ENCODE measurements around the gene ANKEF1. TPM values are rescaled to one million over a fixed set of nuclear protein-coding genes. Genes with fewer than 3 reads are reported as not detected.

ANKEF1 gene
- total RNA-seq, 1 donor from 2014 or later, result 12.5 TPM

DNA sequence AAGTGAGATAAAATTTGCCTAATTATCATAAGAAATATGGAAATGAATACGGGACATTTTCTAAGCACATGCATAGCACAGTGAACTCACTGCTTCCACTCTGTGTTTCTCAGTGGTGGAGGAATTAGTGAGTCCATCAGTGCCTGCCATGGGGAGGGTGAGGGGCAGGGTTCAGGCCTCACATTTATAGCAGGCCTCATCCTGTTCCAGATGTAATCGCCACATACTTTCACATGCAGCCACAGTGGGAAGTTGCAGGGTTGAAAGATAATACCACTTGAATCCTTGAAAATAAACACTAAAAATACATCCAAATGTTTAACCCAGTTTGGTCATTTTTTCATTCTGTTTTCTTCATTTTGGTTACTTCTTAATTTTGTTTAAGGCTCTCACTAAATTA, 29.9 kb upstream of the ANKEF1 start:
- TF ChIP-seq CTCF (IDR thresholded peaks at IDR 0.05; ENCODE audit: unreplicated experiment), result no peak
- H3K27ac Mint-ChIP-seq, result no peak overlapping the region
- H3K4me1 Mint-ChIP-seq (ENCODE audit: low read depth), result peaks cover 22% of the 10 kb centered on the region
- H3K27me3 Mint-ChIP-seq, result peaks cover 12% of the 10 kb centered on the region
- no peaks in the 10 kb centered on the region for H3K36me3 Mint-ChIP-seq (ENCODE audit: insufficient read depth)
- no peak overlapping the region for H3K4me3 Mint-ChIP-seq (ENCODE audit: low read depth)
- peaks cover 4% of the 10 kb centered on the region for H3K9me3 Mint-ChIP-seq (ENCODE audit: low read depth)
- no peak for DNase-seq (ENCODE audit: low spot score, unreplicated experiment)

DNA sequence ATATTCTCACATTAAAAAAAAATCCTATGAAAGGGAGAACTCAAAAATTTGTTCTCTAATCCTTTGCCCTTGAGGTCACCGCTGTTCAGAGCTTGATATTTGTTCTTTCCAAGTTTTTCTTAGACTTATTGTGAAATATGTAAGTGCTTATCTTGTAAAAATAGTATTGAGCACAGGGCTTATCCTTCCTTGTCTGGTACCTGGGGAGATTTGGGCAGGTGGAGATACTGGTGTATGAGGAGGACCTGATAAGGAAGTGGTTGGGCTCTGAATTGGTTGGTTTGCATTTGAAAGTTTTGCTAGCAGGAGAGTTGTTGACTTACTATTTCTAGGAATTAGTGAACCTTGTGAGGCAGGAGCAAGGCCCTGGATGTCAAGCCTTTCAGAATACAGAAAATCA, 28.9 kb upstream of the ANKEF1 start:
- Mint-ChIP-seq H3K4me1 (ENCODE audit: low read depth) (peaks cover 22% of the 10 kb centered on the region), H3K4me3 (ENCODE audit: low read depth) (peak overlapping the region; percentile 6), H3K27me3 (peaks cover 12% of the 10 kb centered on the region), H3K9me3 (ENCODE audit: low read depth) (peaks cover 4% of the 10 kb centered on the region), H3K36me3 (ENCODE audit: insufficient read depth) (no peaks in the 10 kb centered on the region), H3K27ac (peak overlapping the region; percentile 36)
- DNase-seq (ENCODE audit: low spot score, unreplicated experiment), result no peak
- TF ChIP-seq CTCF (IDR thresholded peaks at IDR 0.05; ENCODE audit: unreplicated experiment), result no peak

DNA sequence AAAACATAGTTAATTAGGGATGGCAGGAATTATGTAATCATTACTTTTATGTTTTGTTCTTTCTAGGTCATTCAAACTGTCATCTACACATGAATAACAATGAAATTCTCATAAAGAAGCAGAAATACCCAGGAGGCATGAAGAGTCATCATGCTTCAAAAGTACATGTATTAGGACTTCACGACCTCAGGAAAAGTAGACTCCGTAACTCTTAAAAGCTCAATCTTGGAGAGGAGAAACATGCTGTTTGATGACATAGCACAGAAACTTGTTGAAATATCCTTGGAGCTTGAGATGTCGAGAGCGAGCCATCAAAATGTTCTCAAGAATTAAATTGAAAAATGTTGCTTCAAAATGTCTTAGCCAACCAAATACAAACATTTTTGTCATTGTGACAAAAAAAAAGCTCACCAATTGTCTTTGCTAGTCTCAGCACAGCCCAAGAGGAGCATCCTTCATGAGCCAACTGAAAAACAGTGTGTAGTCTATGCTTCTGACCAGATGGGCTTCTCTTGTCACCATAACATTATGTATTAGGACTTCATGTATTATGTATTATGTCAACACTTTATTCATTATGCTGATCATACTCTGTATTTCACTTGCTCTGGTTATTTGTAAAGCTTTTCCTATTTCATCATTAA, 28.2 kb upstream of the ANKEF1 start:
- peaks cover 22% of the 10 kb centered on the region for H3K4me1 Mint-ChIP-seq (ENCODE audit: low read depth)
- no peak for TF ChIP-seq CTCF (IDR thresholded peaks at IDR 0.05; ENCODE audit: unreplicated experiment)

GRCh38 chr20:10007158-10007557, 27.6 kb upstream of the ANKEF1 start:
- Mint-ChIP-seq H3K4me3 (ENCODE audit: low read depth) (no peak overlapping the region), H3K27ac (peak overlapping the region; percentile 7), H3K36me3 (ENCODE audit: insufficient read depth) (no peaks in the 10 kb centered on the region), H3K4me1 (ENCODE audit: low read depth) (peaks cover 22% of the 10 kb centered on the region), H3K9me3 (ENCODE audit: low read depth) (peaks cover 4% of the 10 kb centered on the region), H3K27me3 (peaks cover 12% of the 10 kb centered on the region)
- no peak for TF ChIP-seq CTCF (IDR thresholded peaks at IDR 0.05; ENCODE audit: unreplicated experiment)
- DNase-seq (ENCODE audit: low spot score, unreplicated experiment), result no peak

More for the DNA sequence above, 28.2 kb upstream of the ANKEF1 start:
- no peak overlapping the region for H3K27ac Mint-ChIP-seq
- no peak overlapping the region for H3K4me3 Mint-ChIP-seq (ENCODE audit: low read depth)
- H3K9me3 Mint-ChIP-seq (ENCODE audit: low read depth), result peaks cover 4% of the 10 kb centered on the region
- DNase-seq (ENCODE audit: low spot score, unreplicated experiment), result no peak
- H3K36me3 Mint-ChIP-seq (ENCODE audit: insufficient read depth), result no peaks in the 10 kb centered on the region
- peaks cover 12% of the 10 kb centered on the region for H3K27me3 Mint-ChIP-seq

DNA sequence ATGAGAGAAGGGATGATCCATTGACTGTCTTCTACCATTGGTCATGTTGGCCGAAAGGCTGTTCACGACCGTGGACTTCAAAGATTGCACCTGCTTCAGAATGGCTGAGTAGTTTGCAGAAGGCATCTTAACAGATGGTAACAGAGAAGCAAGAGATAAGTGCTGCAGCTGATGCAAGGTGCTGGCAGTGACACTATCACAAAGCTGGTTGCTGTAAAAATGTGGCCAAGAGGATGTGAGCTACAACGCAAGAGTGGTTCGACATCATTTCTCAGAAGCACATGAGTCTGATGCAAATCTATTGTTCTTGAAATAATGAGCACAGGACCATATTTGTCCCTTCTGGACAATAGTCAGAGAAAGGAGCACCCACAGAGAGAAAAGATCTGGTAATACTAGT, 27.0 kb upstream of the ANKEF1 start:
- TF ChIP-seq CTCF (IDR thresholded peaks at IDR 0.05; ENCODE audit: unreplicated experiment), result no peak
- peaks cover 4% of the 10 kb centered on the region for H3K9me3 Mint-ChIP-seq (ENCODE audit: low read depth)
- peaks cover 12% of the 10 kb centered on the region for H3K27me3 Mint-ChIP-seq
- no peak overlapping the region for H3K4me3 Mint-ChIP-seq (ENCODE audit: low read depth)
- H3K4me1 Mint-ChIP-seq (ENCODE audit: low read depth), result peaks cover 22% of the 10 kb centered on the region
- no peaks in the 10 kb centered on the region for H3K36me3 Mint-ChIP-seq (ENCODE audit: insufficient read depth)
- H3K27ac Mint-ChIP-seq, result no peak overlapping the region
- DNase-seq (ENCODE audit: low spot score, unreplicated experiment), result no peak

Data from progenitor cell of endocrine pancreas (in vitro differentiated cells).